Naive thymus-derived CD4-positive, alpha-beta T cell (primary cell): Measurements from ENCODE around the gene PANX2. TPM values are rescaled to one million over a fixed set of nuclear protein-coding genes. Genes with fewer than 3 reads are reported as not detected.
"Not testable (repeated sequence)": the region's sequence is repeated elsewhere in the genome, so short reads cannot be mapped to it uniquely, and the experiment has no call there.

Source experiments
- ATAC-seq: fragments of 150-1000 bp; cut with Tn5 transposase; 2 replicates; pipeline ENCODE4 v1.10.0; 2021; ENCODE audit warnings: mild to moderate bottlenecking, moderate library complexity
- CTCF ChIA-PET: fragments of 350-600 bp; sonication (Branson Sonifier 250); formaldehyde crosslinking; loops from one replicate; lab custom pipeline; 2021; ENCODE audit warnings: antibody characterized with exemption; lab: Charles Lee
- POLR2A ChIA-PET: fragments of 350-600 bp; sonication (Branson Sonifier 250); formaldehyde crosslinking; loops from one replicate; lab custom pipeline; 2021; ENCODE audit warnings: antibody characterized with exemption, inconsistent platforms; lab: Charles Lee
- DNase-seq, 9 donors: peaks; one replicate each; pipeline versions ENCODE4 v3.0.0 to v3.0.0-alpha.2; 2020 to 2022; ENCODE audit warnings: mixed read lengths in 1 of 9
- H3K27ac ChIP-seq: one replicate; pipeline ENCODE4 v1.7.0; 2013; ENCODE audit warnings: mild to moderate bottlenecking, low read depth, low read length, moderate library complexity
- H3K27me3 ChIP-seq, 2 donors: one replicate each; pipeline ENCODE4 v1.7.0; 2013; ENCODE audit warnings: low read length in 2 of 2, mild to moderate bottlenecking in 2 of 2, moderate library complexity in 2 of 2; ENCODE audit not compliant: control insufficient read depth in 2 of 2, insufficient read depth in 2 of 2
- H3K36me3 ChIP-seq, 3 experiments: 1 replicate in 2 of 3; 2 replicates in 1 of 3; pipeline ENCODE4 v1.7.0; 2013; ENCODE audit warnings: low read length in 3 of 3, mild to moderate bottlenecking in 3 of 3, moderate library complexity in 1 of 3; ENCODE audit not compliant: insufficient read depth in 3 of 3, control insufficient read depth in 2 of 3
- H3K4me1 ChIP-seq, 2 donors: one replicate each; pipeline ENCODE4 v1.7.0; 2013; ENCODE audit warnings: low read length in 2 of 2, mild to moderate bottlenecking in 2 of 2, moderate library complexity in 1 of 2; ENCODE audit not compliant: control insufficient read depth in 2 of 2, insufficient read depth in 2 of 2
- H3K4me3 ChIP-seq: 2 replicates; pipeline ENCODE4 v1.7.0; 2013; ENCODE audit warnings: mild to moderate bottlenecking, low read length
- H3K9me3 ChIP-seq, 3 experiments: 1 replicate in 2 of 3; 2 replicates in 1 of 3; pipeline ENCODE4 v1.7.0; 2013; ENCODE audit warnings: low read length in 3 of 3; ENCODE audit not compliant: control insufficient read depth in 2 of 3
- H3K27ac Mint-ChIP-seq, 9 donors: one replicate each; pipeline ENCODE4 v1.8.0; 2020 to 2022; ENCODE audit warnings: mixed read lengths in 9 of 9, mild to moderate bottlenecking in 8 of 9, moderate library complexity in 5 of 9, inconsistent platforms in 2 of 9
- H3K27me3 Mint-ChIP-seq, 5 donors: one replicate each; pipeline ENCODE4 v1.8.0; 2021 to 2022; ENCODE audit warnings: mixed read lengths in 5 of 5, mild to moderate bottlenecking in 1 of 5
- H3K36me3 Mint-ChIP-seq, 5 donors: one replicate each; pipeline ENCODE4 v1.8.0; 2020 to 2022; ENCODE audit warnings: mixed read lengths in 5 of 5, mild to moderate bottlenecking in 3 of 5, inconsistent platforms in 1 of 5
- H3K4me1 Mint-ChIP-seq, 7 donors: one replicate each; pipeline ENCODE4 v1.8.0; 2020 to 2022; ENCODE audit warnings: mixed read lengths in 7 of 7, mild to moderate bottlenecking in 3 of 7, inconsistent platforms in 1 of 7
- H3K4me3 Mint-ChIP-seq, 10 donors: one replicate each; pipeline ENCODE4 v1.8.0; 2020 to 2022; ENCODE audit warnings: mild to moderate bottlenecking in 10 of 10, mixed read lengths in 10 of 10, moderate library complexity in 6 of 10, inconsistent platforms in 2 of 10
- H3K9me3 Mint-ChIP-seq, 11 donors: one replicate each; pipeline ENCODE4 v1.8.0; 2020 to 2022; ENCODE audit warnings: mixed read lengths in 11 of 11, mild to moderate bottlenecking in 4 of 11, inconsistent platforms in 1 of 11, moderate library complexity in 1 of 11
- intact Hi-C, 2 donors: fragments of 100-400 bp; cut with micrococcal nuclease; formaldehyde crosslinking; loops; one replicate each; pipeline ENCODE4 v1.15.1; 2023
- polyA plus RNA-seq, 2 donors: library from polyadenylated mRNA; unstranded; fragments of 300-500 nt; fragmentation: Illumina TruSeq; gene quantifications; one replicate each; pipeline ENCODE4 v1.2.3, GENCODE V29; 2021
- total RNA-seq, 6 experiments: library from RNA in 5 of 6; stranded (reverse) in 5 of 6; gene quantifications; 1 replicate in 5 of 6; 2 replicates in 1 of 6; pipeline ENCODE4 v1.2.3 and lab custom pipeline; 2021 to 2026

Gene PANX2
- total and polyA plus RNA-seq, 7 experiments from 2014 or later, result 0.27 to 2.0 (median 0.66) TPM; not detected in 4

DNA sequence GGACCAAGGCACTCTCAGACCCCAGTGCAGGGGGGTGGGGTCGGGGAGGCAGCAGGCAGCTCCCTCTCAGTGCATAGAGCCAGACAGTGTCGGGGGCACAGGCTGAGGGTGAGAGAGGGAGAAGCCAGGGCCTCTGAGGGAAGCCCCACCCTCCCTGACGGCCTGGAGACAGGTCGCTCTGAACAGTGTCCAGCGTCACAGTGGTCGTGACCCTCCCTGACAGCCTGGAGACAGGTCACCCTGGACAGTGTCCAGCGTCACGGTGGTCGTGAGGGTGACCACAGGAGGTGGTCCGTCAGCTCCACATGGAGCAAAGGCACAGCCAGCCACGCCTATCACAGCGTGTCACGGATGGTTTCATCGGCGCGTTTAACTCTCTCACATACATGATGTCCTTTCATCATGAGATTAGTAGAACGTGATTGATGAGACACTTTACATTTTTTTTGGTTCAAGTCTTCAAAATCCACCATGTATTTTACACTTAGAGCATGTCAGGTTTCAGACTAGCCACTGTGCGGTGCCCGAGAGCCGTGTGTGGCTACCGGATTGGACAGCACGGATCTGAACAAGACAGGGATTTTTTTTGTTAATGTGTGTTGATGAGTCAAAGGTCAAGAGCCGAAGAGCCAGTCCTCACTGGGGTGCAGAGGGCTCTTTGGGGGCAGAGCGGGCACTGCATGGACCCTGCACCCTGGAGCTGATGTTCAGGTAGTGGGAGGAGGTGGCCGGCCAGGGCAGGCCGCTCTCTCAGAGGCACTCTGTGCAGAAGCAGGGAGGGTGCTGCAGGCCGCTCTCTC is 23.9 kb upstream of the PANX2 start:
- H3K4me3 Mint-ChIP-seq, result no peak overlapping the region
- Histone ChIP-seq H3K4me3 (no peak overlapping the region), H3K9me3 (no peaks in the 10 kb centered on the region), H3K4me1 (no peaks in the 10 kb centered on the region), H3K36me3 (no peaks in the 10 kb centered on the region), H3K27ac (no peak overlapping the region), H3K27me3 (no peaks in the 10 kb centered on the region)
- peaks cover 0 to 4% (median 0%) of the 10 kb centered on the region in 7 donors for H3K4me1 Mint-ChIP-seq
- intact Hi-C loops, result loop anchor here in 1 of 2 donors (5.0 kb wide), 1 partner anchor 546 kb away; no protein-coding TSS in a partner anchor
- peaks cover 0 to 16% (median 0%) of the 10 kb centered on the region in 5 donors for H3K27me3 Mint-ChIP-seq
- POLR2A ChIA-PET, result interaction anchor here (0.6 kb wide), 1 partner anchor 214 kb away, joined by 3 read pairs; no protein-coding TSS in a partner anchor
- no peak for DNase-seq
- no peak for ATAC-seq
- peak overlapping the region in 1 of 9 donors; percentile 69 for H3K27ac Mint-ChIP-seq
- CTCF ChIA-PET, result interaction anchor here (1.4 kb wide), 1 partner anchor 64 kb away, joined by 3 read pairs; no protein-coding TSS in a partner anchor
- H3K9me3 Mint-ChIP-seq, result peaks cover 0 to 3% (median 0%) of the 10 kb centered on the region in 11 donors
- H3K36me3 Mint-ChIP-seq, result no peaks in the 10 kb centered on the region

DNA sequence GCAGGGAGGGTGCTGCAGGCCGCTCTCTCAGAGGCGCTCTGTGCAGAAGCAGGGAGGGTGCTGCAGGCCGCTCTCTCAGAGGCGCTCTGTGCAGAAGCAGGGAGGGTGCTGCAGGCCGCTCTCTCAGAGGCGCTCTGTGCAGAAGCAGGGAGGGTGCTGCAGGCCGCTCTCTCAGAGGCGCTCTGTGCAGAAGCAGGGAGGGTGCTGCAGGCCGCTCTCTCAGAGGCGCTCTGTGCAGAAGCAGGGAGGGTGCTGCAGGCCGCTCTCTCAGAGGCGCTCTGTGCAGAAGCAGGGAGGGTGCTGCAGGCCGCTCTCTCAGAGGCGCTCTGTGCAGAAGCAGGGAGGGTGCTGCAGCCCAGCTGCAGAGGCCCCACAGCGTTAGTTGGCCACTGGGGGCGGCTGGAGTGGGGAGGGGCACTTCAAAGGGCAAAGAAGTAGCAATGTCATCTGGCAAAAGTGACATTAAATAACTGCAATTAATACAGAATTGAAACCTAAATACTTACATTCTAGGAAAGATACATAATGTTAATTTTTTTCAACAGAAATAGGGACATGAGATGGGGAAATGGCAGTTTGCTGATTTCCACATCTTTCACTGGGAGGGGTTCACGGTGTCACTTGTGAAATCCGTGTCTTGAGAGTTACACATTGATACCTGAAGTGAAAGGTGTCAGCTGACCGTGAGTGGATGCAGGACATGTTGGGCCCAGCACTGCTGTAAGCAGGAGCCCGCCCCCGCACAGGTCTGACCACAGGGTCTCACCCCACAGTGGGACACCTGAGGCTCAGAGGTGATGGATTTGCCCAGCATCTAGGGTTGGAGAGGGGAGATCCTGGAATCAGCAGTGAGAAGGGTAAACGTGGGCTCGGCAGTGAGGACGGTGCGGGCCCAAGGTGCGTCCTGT is 23.0 kb upstream of the PANX2 start:
- not testable (repeated sequence) for H3K27ac ChIP-seq, H3K4me1 ChIP-seq, H3K9me3 ChIP-seq, ATAC-seq, H3K27me3 Mint-ChIP-seq, H3K4me1 Mint-ChIP-seq, H3K27me3 ChIP-seq, H3K9me3 Mint-ChIP-seq, H3K36me3 Mint-ChIP-seq, H3K27ac Mint-ChIP-seq, DNase-seq, H3K4me3 Mint-ChIP-seq, H3K36me3 ChIP-seq, H3K4me3 ChIP-seq
- ChIA-PET POLR2A (interaction anchor here (0.6 kb wide), 1 partner anchor 214 kb away, joined by 3 read pairs; no protein-coding TSS in a partner anchor), CTCF (interaction anchor here (2.1 to 3.4 kb wide), 3 partner anchors 44 to 64 kb away, joined by 9 to 14 read pairs (median 13); no protein-coding TSS in a partner anchor)
- intact Hi-C loops, result loop anchor here in 1 of 2 donors (2.0 to 5.0 kb wide), 2 partner anchors 217 to 545 kb away; no protein-coding TSS in a partner anchor

GRCh38 chr22:50148166-50148500 is 22.4 kb upstream of the PANX2 start:
- Histone ChIP-seq H3K4me3 (no peak overlapping the region), H3K27me3 (no peaks in the 10 kb centered on the region), H3K9me3 (no peaks in the 10 kb centered on the region), H3K4me1 (no peaks in the 10 kb centered on the region), H3K27ac (no peak overlapping the region), H3K36me3 (no peaks in the 10 kb centered on the region)
- peaks cover 0 to 3% (median 0%) of the 10 kb centered on the region in 11 donors for H3K9me3 Mint-ChIP-seq
- peaks cover 0 to 6% (median 0%) of the 10 kb centered on the region in 5 donors for H3K27me3 Mint-ChIP-seq
- DNase-seq (no peak), ATAC-seq (no peak)
- H3K27ac Mint-ChIP-seq, result no peak overlapping the region
- no peaks in the 10 kb centered on the region for H3K36me3 Mint-ChIP-seq
- CTCF ChIA-PET, result interaction anchor here (0.5 to 3.4 kb wide), 6 partner anchors 43 to 377 kb away, joined by 3 to 14 read pairs (median 10); partner anchors contain the start of gene SCO2
- POLR2A ChIA-PET, result no interaction called here
- intact Hi-C loops, result loop anchor here in 1 of 2 donors (2.0 to 5.0 kb wide), 2 partner anchors 217 to 544 kb away; no protein-coding TSS in a partner anchor
- H3K4me1 Mint-ChIP-seq, result peaks cover 0 to 4% (median 0%) of the 10 kb centered on the region in 7 donors
- H3K4me3 Mint-ChIP-seq, result no peak overlapping the region

DNA sequence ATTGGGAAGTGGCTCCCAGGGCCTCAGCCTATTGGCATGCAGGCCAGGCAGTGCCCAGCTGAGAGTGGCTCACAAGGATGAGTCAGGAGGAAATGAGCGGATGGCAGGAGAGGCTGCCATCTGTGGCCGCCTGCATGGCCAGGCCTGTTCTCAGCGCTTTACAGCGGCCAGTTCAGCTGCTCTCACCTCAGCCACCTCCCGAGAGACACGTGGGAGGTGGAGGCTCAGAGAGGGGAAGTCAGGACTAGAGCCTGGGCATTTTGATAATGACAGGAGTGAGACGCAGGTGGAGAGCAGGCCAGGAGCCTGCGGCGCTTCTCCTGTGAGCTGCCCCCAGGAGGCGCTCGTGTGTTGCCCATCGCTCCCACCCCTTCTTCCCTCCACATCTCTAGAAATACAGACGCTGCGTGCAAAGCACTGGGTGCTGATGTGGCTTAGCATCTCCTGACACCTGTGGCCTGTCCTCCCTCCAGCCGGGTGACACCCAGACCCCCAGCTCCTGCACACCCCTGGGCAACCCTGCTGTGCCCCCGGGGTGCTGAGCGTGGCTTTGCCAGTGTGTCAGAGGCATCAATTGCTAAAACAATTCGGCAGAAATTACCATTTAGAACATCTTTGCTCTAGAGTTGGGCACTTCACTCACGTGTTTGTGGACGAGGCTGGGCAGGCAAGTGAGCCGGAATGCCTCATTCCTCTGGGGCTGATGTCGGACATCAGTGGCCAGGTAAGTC is 21.4 kb upstream of the PANX2 start:
- Mint-ChIP-seq H3K4me3 (no peak overlapping the region), H3K27ac (no peak overlapping the region), H3K27me3 (peaks cover 0 to 6% (median 0%) of the 10 kb centered on the region in 5 donors), H3K4me1 (peaks cover 0 to 4% (median 0%) of the 10 kb centered on the region in 7 donors), H3K36me3 (no peaks in the 10 kb centered on the region), H3K9me3 (peaks cover 0 to 3% (median 0%) of the 10 kb centered on the region in 11 donors)
- H3K9me3 ChIP-seq, result no peaks in the 10 kb centered on the region
- H3K36me3 ChIP-seq, result no peaks in the 10 kb centered on the region
- ATAC-seq, result peak; percentile 96
- POLR2A ChIA-PET, result interaction anchor here (0.6 to 1.5 kb wide), 3 partner anchors 52 to 162 kb away, joined by 3 to 4 read pairs (median 3); partner anchors contain the start of gene SELENOO
- CTCF ChIA-PET, result interaction anchor here (0.6 to 3.4 kb wide), 10 partner anchors 42 to 321 kb away, joined by 3 to 14 read pairs (median 4); no protein-coding TSS in a partner anchor
- intact Hi-C loops, result loop anchor here (1.0 to 5.0 kb wide), 11 partner anchors 36 to 543 kb away; partner anchors contain the start of genes DENND6B (in 1 of the 2) and TRABD (in 1 of the 2)
- DNase-seq, result peak; percentile 61 to 80 (median 70)
- H3K4me1 ChIP-seq, result no peaks in the 10 kb centered on the region
- no peaks in the 10 kb centered on the region for H3K27me3 ChIP-seq
- H3K4me3 ChIP-seq, result no peak overlapping the region
- no peak overlapping the region for H3K27ac ChIP-seq

GRCh38 chr22:50150161-50151129 is 20.1 kb upstream of the PANX2 start:
- Histone ChIP-seq H3K4me3 (no peak overlapping the region), H3K9me3 (no peaks in the 10 kb centered on the region), H3K4me1 (no peaks in the 10 kb centered on the region), H3K27me3 (no peaks in the 10 kb centered on the region), H3K27ac (no peak overlapping the region), H3K36me3 (no peaks in the 10 kb centered on the region)
- intact Hi-C loops, result no loop called here
- Mint-ChIP-seq H3K27ac (no peak overlapping the region), H3K27me3 (peaks cover 0 to 3% (median 0%) of the 10 kb centered on the region in 5 donors), H3K4me1 (peaks cover 0 to 4% (median 0%) of the 10 kb centered on the region in 7 donors), H3K4me3 (no peak overlapping the region), H3K9me3 (no peaks in the 10 kb centered on the region), H3K36me3 (no peaks in the 10 kb centered on the region)
- ATAC-seq (no peak), DNase-seq (no peak)
- CTCF ChIA-PET, result interaction anchor here (0.5 to 3.4 kb wide), 5 partner anchors 9 to 251 kb away, joined by 3 to 13 read pairs (median 3); no protein-coding TSS in a partner anchor
- POLR2A ChIA-PET, result interaction anchor here (1.5 kb wide), 1 partner anchor 92 kb away, joined by 3 read pairs; no protein-coding TSS in a partner anchor
